GM21737 (cell line): ENCODE results near the gene DOCK7.
"Not testable (repeated sequence)": the region's sequence is repeated elsewhere in the genome, so short reads cannot be mapped to it uniquely, and the experiment has no call there.

Experiments used
- ATAC-seq: cut with Tn5 transposase; IDR thresholded peaks from one replicate; pipeline ENCODE4 v1.9.1; 2021; ENCODE audit warnings: mild to moderate bottlenecking, moderate library complexity; ENCODE audit not compliant: unreplicated experiment

The DOCK7 gene

DNA sequence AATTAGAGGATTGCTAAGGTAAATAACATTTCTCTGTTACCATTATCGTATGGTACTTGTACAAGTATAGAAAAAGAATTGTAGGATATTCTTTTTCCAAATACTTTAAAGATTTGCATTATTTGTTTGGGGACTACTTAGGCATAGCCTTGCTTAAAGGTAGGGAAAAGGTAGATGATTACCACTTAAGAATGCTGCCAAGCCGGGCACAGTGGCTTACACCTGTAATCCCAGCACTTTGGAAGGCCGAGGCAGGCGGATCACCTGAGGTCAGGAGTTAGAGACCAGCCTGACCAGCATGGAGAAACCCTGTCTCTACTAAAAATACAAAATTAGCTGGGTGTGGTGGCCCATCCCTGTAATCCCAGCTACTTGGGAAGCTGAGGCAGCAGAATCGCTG, 10.0 kb upstream of the DOCK7 start:
- not testable (repeated sequence) for ATAC-seq

DNA sequence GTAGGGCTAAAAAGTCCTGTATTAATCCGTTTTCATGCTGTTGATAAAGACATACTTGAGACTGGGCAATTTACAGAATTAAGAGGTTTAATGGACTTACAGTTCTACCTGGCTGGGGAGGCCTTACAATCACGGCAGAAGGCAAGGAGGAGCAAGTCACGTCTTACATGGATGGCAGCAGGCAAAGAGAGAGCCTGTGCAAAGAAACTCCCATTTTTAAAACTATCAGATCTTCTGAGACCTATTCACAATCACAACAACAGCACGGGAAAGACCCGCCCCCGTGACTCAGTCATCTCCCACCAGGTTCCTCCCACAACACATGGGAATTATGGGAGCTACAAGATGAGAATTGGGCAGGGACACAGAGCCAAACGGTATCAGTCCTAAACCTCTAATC, 6.3 kb upstream of the DOCK7 start:
- not testable (repeated sequence) for ATAC-seq

DNA sequence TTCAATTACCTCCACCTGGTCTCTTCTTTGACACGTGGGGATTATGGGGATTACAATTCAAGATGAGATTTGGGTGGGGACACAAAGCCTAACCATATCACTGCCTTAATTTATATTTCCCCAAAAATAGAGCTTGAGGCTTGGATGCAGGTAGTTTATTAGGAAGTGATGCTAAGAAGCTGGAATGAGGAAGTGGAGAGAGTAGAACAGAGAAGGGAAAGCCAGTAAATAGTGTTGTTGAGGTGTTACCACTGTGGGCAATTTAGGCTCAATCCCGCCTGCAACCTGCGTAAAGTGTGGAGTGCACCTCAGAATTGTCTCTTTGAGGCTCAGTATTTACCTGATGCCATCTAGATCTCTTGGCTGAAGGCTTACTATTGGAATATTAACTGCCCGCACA, 4.9 kb upstream of the DOCK7 start:
- no peak for ATAC-seq

DNA sequence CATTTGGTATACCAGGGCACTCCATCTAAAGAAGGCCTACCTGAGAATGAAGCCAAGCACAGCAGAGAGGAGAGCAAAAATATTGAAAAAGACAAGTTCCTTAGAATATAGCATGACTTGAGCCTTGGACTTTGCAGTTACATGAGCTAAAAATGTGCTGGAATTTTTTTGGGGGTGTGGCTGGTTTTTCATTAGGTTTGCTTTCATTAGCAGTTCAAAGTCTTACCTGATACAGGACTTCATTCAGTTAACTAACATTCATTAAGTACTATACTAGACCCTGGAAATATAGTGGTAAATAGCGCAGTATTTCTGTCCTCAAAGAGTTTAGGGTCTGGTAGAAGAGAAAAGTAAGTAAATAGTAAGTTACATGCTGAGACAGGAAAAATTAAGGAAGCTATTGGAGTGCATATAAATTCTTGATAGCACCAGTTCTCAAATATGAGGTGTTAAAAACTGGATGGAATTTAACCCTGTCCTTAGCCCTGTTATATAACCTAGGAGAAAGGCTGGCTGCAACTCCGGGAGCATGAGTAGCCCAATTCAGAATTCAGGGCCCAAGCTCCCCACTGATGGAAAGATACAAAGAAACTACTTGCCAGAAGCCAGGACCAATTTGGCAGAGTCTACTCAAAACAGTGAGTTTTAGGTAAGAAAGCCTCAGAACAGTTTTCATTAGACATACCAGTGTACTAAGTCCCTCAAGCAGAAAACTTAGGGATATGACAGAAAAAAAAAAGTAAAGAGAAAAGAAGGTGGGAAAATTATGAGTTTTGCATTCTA, 3.1 kb upstream of the DOCK7 start:
- ATAC-seq: no peak

DNA sequence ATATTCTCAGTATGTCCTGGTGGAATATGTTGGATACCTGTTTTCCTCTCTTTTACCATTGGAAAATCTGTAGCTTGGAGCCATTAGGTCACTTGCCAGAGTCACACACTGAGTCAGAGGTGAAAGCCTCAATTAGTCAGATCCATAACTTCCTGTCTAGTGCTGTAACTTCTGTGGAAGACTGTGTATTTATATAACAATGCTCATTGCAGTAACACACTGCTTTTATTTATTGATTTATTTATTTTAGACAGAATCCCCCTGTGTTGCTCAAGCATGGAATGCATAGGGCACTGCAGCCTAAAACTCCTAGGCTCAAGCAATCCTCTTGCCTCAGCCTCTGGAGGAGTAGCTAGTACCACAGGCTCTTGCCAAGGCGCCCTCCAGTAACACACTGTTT, 1.3 kb upstream of the DOCK7 start:
- no peak for ATAC-seq

DNA sequence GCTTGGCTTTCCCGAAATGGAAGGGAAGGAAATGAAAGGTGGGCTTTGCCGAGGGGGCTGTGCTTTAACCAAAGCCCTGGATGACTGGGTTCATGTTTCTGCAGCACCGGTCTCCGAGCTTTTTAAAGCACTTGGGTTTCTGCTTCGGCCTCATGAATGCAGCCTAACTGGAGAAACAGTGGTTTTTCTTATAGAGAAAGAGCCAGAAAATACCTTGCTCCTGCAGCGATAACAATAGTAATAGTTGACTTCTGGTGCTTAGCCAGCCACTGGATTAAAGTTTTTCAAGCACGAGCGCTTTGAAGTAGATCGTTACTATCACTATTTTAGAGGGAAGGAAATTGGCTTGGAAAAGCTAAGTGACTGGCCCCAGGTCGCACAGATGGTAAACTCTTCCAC, 500 bp upstream of the DOCK7 start:
- ATAC-seq: no peak

DNA sequence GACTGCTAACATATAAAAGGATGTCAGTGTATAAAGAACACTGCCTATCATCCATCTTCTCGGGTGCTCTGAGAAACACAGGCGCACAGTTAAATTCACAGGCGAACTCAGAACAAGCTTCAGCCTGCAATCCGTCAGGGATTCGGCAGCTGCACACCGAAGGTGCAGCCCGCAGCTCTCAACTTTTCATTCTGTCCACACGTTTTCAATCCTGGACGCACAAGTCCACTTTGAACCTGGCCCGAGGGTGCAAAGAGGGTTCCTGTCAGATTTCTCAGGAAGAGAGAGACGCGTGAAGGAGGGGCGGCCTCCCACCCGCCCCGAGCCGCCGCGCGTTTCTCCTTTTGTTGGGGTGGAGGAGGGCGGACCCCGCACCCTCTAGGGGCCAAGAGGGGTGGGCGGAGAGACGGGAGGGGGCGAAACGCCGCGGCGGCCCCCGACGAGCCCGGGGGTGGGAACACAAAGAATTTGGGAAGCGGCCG, 724 bp downstream of the DOCK7 start:
- peak; percentile 40 for ATAC-seq

DNA sequence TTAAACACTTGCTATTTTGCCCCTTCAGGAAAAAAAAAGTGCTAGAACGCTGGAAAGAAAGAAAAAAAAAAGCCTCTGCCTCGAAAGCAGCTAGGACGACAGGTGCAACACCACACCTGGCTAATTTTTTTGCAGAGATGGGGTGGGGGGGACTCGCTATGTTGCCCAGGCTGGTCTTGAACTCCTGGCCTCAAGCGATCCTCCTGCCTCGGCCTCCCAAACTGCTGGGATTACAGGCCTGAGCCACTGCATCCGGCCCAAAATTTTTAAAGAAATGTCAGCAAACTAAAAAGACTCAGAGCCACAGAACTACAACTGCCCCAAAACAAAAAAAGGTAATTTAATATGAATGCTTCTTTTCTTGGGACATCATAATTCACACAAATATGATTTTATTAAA, 1.4 kb downstream of the DOCK7 start:
- ATAC-seq: no peak

DNA sequence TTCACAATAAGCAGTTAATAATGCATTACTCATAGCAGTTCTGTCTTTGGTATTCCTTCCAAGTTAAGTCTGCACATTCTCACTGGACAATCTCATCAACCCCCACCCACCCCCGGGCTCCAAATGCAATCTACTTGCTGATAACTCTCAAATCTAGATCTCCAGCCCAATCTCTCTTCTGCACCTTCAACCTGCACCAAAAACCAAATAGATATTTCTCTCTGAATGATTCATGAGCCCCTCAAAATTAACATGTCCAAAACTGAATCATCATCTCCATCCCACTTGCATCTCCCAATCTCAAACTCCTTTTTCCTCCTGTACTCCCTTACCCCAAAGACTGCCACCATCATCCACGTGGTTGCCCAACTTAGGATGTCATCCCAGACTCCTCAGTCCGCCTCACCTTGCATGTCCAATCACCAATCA, 2.7 kb downstream of the DOCK7 start:
- ATAC-seq: no peak

DNA sequence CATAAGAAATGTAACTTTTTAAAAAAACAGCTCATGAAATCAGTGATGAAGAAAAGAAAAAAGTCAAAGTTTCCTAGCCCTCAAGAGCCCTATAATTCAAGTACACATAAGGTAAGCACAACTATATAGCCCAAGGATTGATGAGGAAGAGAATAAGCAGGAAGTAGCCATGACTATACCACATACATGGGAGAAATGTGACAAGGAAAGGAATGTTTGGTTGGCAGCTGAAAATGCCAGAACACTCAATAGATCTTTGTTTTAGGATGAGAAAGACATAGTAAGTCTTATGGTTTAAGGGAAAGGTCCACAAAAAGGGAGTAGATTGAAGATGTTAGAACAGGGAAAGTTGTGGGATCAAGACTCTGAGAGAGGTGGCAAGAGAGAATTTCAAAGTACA, 5.7 kb downstream of the DOCK7 start:
- no peak for ATAC-seq

DNA sequence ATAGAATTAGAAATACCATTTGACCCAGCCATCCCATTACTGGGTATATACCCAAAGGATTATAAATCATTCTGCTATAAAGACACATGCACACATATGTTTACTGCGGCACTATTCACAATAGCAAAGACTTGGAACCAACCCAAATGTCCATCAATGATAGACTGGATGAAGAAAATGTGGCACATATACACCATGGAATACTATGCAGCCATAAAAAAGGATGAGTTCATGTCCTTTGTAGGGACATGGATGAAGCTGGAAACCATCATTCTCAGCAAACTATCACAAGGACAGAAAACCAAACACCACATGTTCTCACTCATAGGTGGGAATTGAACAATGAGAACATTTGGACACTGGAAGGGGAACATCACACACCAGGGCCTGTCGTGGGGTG, 7.2 kb downstream of the DOCK7 start:
- ATAC-seq: not testable (repeated sequence)

DNA sequence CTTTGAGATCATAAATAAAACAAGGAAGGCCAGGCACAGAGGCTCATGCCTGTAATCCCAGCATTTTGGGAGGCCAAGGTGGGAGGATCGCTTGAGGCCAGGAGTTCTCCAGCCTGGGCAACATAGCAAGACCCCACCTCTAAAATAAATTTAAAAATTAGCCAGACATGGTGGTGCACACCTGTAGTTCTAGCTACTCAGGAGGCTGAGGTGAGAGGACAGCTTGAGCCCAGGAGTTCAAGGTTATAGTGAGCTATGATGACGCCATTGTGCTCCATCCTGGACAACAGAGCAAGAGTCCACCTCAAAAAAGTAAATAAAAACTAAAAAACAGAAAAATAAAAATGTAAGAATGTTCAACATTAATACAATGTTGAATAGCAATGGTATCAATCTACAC, 10.4 kb downstream of the DOCK7 start:
- ATAC-seq: not testable (repeated sequence)

DNA sequence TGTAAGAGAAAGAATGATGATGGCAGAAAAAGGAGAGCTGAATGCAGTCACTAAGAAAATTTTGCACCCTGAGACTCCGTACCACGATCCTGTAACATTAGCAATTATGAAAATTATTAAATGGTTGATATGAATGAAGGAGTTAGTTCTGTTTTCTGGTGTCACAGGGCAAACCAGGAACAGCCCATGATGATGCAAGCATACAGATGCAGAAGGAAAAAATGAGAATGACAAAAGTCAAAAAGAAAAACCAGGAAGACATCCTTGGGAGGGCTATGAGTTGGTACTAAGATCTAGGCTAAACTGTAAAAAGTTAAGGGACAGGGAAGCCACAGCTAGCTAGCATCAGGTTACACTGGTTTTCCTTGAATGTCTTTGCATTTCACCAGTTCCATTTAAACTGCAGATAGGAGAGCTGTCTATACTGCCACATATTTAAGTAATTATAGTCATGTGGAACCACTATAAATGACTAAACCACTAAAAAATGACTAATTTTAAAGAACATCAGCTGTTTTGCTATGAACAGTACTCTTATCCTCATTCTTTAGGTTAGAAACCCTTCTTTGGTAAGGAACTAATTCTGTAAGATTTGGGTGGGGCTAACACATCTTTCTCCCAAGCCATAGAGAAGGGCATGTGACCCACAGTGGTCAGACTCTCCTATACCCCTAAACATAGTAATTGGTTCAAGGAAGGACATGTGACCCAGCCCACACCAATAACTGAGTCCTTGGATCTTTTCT, 11.4 kb downstream of the DOCK7 start:
- no peak for ATAC-seq

DNA sequence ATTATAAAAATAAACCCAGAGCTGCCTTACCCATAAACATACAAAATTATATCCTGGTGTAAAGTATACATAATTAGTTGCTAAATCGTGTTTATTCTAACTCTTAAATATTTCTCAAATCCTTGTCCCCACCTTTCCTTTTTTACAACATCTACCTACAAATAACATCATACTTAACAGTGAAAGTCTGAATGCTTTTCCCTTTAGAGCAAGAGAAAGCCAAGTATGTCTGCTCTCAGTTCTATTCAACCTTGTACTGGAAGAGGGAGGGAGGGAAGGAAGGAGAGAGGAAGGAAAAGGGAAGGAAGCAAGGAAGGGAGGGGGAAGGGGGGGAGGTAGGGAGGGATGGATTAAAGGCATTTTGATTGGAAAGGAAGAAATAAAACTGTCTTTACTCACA, 14.6 kb downstream of the DOCK7 start:
- ATAC-seq: no peak

DNA sequence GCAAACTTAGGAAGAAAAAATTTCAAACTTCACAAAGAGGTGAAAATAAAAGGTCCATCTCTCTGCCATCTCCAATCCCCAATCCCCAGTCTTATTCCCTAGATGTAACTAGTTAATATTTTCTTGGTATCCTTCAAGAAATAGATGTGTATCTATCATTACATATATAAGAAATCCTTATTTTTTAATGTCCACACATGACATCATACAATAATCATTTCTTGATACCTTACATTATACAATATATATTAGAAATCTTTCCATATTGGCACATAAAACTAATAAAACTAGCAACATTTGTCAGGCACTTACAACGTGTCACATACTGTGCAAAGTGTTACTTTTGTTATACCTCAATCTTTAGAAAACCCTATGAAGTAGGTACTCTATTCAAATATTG, 16.2 kb downstream of the DOCK7 start:
- ATAC-seq: no peak

DNA sequence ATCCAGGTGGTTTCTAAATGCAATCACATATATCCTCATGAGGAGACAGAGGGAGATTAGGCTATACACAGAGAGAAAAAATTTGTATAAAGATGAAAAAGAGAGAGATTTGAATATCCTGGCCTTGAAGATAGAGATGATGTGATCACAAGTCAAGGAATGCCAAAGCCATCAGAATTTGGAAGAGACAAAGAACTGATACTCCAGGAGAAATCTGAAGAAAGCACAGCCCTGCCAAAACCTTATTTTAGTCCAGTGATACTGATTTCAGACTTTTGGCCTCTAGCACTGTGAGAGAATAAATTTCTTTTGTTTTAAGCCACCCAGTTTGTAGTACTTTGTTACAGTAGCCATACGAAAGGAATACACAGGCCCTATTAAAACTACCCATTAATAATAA, 33.4 kb downstream of the DOCK7 start:
- ATAC-seq: no peak

DNA sequence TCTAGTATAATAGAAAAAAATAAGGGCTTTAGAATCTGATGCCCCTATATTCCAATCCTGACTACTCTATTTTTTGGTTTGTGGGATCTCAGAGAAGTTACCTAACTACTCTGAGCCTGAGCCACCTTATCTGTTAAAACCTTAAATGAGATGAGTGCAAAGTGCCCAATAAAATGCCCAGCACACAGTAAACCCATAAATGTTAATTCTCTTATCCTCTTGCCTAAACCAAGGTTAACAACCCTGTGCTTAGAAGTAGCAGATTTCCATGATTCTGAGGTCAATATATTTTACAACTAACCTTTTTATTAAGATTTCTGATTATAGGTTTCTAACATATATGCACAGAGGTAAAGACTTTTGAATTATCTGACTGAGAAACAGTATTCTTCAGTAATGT, 35.8 kb downstream of the DOCK7 start:
- ATAC-seq: no peak

DNA sequence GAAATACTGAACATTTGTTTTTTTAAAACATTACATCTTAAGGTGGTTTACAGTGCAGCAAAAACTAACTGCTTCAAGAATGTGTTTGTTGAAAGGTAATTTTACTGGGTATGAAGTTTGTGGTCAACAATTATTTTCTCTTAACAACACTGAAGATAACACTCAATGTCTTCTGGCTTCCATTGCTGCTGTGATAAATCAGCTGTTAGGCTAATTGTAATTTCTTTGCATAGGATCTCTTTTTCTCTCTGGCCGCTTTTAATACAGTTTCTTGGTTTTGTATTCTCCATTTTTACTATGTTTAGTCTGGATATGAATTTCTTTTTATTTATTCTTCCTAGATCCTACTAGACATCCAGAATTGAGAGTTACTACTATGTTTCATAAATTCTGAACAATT, 44.9 kb downstream of the DOCK7 start:
- ATAC-seq: no peak

DNA sequence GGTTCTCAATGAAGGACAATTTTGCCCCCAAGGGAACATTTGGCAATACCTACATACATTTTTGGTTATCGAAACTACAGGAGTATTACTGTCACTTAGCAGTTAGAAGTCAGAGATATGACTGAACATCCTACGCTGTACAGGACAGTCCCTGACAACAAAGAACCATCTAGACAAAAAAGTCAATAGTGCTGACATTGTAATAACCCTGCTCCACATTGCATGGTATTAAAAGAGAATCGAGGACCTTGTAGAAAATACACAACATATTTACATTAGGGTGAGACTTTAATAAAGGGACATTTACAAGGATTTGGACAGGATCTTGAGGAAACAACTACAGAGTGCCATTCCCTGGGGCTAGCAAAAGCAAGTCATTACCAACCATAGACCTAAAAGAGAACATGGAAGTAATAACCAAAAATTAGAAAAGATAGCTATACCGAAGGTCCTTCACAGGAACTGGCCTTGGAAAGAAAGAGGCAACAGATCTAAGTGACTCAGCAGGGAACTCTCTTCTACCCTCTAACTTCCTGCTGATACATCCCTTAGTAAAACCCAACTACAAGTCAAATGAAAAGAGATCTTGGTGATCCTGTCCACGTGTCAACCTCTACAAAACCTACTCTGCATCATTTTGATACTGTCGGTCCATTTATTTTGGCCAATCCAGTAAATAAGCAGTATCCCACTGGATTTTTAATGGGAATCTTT, 50.6 kb downstream of the DOCK7 start:
- no peak for ATAC-seq

DNA sequence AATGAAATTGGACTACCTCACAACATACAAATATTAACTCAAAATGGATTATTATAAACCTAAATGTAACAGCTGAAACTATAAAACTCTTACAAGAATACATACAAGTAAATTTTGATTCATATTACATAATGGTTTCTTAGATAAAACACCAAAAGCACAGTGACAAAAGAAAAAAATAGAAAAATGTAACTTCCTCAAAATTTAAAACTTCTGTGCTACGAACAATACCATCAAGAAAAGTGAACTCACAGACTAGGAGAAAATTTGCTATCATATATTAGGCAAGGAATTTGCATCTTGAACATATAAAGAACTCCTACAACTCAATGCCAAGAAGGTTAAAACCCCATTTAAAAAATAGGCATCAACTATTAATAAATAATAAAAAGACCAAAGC, 59.7 kb downstream of the DOCK7 start:
- no peak for ATAC-seq

DNA sequence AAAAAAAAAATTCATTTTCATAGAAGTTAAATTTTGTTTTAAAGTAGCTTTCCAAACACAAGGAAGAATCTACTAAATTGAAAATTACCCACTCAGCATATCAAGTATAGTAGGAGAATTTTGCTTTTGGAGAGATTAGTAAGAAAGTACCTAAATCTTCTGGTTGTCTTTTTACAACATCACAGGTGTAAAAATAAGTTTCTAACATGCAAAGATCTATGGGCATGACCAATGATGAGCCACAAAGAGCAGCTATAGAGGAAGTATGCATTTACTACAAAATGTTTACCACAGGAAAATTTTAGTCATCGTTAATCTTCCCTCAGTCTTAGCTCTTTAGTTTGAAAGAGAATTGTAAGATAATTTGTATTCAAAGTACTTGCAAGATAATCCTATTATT, 62.8 kb downstream of the DOCK7 start:
- no peak for ATAC-seq

DNA sequence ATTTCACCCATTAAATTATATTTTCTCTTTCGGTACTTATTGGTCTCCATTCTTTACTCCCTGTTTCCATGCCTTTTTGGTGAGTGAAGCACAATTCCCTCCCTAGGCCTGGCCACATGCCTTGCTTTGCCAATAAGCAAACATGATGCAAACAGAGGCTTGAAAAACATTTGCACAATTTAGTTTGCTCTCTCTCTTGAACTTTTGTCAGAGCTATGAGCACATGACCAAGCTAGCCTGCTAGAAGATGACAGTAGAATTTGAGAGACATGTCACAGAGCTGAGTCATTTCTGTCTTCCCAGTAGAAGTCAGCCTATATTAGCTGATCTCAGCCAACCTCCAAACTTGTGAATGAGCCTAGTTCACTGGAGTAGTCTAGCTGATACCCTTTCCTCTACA, 66.3 kb downstream of the DOCK7 start:
- ATAC-seq: peak; percentile 92
